Measurements from ENCODE around the gene C14orf93.
A peak's percentile ranks its signal among the peaks of the same experiment; 100 is the strongest.

Gene C14orf93

DNA sequence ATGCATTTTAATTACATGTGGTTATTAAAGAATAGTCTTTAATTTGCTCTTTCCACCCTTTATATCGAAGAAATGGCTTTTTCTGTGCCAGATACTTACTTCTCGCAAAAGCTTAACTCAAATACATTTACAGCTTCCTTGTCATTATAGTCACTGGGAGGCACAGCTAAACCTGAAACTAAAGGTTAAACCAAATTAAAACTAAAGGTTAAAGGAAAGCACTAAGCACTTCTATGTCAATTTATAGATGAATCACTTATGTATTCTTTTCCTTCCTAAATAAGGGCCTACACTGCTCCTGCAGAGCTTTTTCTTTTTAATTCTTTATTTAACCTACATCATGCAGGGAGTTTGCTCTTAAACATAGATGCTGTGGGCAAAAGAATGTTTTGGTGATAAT is 9.1 kb downstream of the C14orf93 start:
- TF ChIP-seq TARDBP (IDR thresholded peaks at IDR 0.05) (no peak), BHLHE40 (IDR thresholded peaks at IDR 0.05; ENCODE audit: borderline replicate concordance) (no peak), L3MBTL2 (conservative IDR thresholded peaks at IDR 0.05) (no peak), ZNF384 (IDR thresholded peaks at IDR 0.05) (no peak), SUZ12 (IDR thresholded peaks at IDR 0.05) (no peak), HDGF (IDR thresholded peaks at IDR 0.05; ENCODE audit: borderline replicate concordance) (no peak), FOXK2 (IDR thresholded peaks at IDR 0.05) (no peak), ARNT (IDR thresholded peaks at IDR 0.05) (no peak), NFRKB (IDR thresholded peaks at IDR 0.05) (no peak), CTBP1 (IDR thresholded peaks at IDR 0.05; ENCODE audit: borderline replicate concordance) (no peak), FOXA1 (IDR thresholded peaks at IDR 0.05) (no peak), LEF1 (IDR thresholded peaks at IDR 0.05; ENCODE audit: borderline replicate concordance) (no peak), SP1 (IDR thresholded peaks at IDR 0.05) (no peak)
- TF ChIP-seq, protein P1, sequence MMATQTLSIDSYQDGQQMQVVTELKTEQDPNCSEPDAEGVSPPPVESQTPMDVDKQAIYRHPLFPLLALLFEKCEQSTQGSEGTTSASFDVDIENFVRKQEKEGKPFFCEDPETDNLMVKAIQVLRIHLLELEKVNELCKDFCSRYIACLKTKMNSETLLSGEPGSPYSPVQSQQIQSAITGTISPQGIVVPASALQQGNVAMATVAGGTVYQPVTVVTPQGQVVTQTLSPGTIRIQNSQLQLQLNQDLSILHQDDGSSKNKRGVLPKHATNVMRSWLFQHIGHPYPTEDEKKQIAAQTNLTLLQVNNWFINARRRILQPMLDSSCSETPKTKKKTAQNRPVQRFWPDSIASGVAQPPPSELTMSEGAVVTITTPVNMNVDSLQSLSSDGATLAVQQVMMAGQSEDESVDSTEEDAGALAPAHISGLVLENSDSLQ (IDR thresholded peaks at IDR 0.05) = no peak

DNA sequence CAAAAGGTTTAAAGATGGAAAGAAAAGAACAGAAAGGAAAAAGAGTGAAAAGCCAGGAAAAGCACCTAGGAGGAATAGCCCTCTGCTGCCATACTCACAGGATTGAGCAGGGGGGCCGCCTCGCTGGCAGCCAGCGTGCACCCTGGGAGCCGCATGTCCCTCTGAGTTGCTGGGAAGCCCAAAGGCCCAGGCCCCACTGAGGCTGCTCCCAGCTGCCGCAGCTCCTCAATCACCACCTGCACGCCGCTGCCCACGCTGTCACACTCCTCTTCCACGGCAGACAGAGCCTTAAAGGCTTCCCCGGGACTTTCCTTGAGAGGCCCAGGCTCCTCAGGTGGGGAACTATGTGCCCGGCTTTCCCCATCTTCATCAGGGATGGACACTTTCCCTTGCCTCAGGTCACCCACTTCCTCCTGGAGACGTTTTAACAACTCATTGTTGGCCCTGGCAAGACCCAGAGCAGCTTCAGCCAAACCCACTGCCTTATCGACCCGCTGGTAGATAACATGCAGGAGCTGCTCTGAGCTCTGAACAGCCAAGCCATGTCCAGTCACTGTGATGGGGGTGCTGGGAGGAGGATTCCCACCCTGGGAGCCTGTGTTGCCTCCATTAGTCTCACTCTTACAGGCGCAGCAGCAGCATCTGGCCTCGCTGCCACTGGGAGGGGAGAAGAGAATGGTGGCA is 11.5 kb downstream of the C14orf93 start:
- TF ChIP-seq SUZ12 (IDR thresholded peaks at IDR 0.05) = no peak
- TF ChIP-seq HDGF (IDR thresholded peaks at IDR 0.05; ENCODE audit: borderline replicate concordance) = no peak
- TF ChIP-seq FOXK2 (IDR thresholded peaks at IDR 0.05) = no peak
- no peak for TF ChIP-seq L3MBTL2 (conservative IDR thresholded peaks at IDR 0.05)
- no peak for TF ChIP-seq TARDBP (IDR thresholded peaks at IDR 0.05)
- no peak for TF ChIP-seq SP1 (IDR thresholded peaks at IDR 0.05)
- no peak for TF ChIP-seq ELF4 (IDR thresholded peaks at IDR 0.05)
- TF ChIP-seq FOXM1 (IDR thresholded peaks at IDR 0.05; ENCODE audit: borderline replicate concordance) = no peak
- TF ChIP-seq CTBP1 (IDR thresholded peaks at IDR 0.05; ENCODE audit: borderline replicate concordance) = no peak
- no peak for TF ChIP-seq LEF1 (IDR thresholded peaks at IDR 0.05; ENCODE audit: borderline replicate concordance)
- TF ChIP-seq, protein P1 (IDR thresholded peaks at IDR 0.05) = no peak
- no peak for TF ChIP-seq BHLHE40 (IDR thresholded peaks at IDR 0.05; ENCODE audit: borderline replicate concordance)
- CTCF ChIA-PET = interaction anchor here (1.0 to 1.1 kb wide), 2 partner anchors 12 to 23 kb away, joined by 3 read pairs; no protein-coding TSS in a partner anchor
- DNase-seq (ENCODE audit: extremely low spot score) = no peak
- POLR2A ChIA-PET = interaction anchor here (1.7 to 5.3 kb wide), 3 partner anchors 9 to 97 kb away, joined by 5 to 65 read pairs (median 19); partner anchors contain the start of genes ACIN1, C14orf119 and HAUS4

More for the DNA sequence above, 9.1 kb downstream of the C14orf93 start:
- no peak for DNase-seq (ENCODE audit: extremely low spot score)
- CTCF ChIA-PET = interaction anchor here (1.1 to 2.3 kb wide), 2 partner anchors 14 to 123 kb away, joined by 3 to 18 read pairs; no protein-coding TSS in a partner anchor
- POLR2A ChIA-PET = interaction anchor here (1.1 to 1.4 kb wide), 3 partner anchors 44 to 94 kb away, joined by 3 to 4 read pairs (median 3); partner anchors contain the start of genes ACIN1, C14orf119 and HAUS4

DNA sequence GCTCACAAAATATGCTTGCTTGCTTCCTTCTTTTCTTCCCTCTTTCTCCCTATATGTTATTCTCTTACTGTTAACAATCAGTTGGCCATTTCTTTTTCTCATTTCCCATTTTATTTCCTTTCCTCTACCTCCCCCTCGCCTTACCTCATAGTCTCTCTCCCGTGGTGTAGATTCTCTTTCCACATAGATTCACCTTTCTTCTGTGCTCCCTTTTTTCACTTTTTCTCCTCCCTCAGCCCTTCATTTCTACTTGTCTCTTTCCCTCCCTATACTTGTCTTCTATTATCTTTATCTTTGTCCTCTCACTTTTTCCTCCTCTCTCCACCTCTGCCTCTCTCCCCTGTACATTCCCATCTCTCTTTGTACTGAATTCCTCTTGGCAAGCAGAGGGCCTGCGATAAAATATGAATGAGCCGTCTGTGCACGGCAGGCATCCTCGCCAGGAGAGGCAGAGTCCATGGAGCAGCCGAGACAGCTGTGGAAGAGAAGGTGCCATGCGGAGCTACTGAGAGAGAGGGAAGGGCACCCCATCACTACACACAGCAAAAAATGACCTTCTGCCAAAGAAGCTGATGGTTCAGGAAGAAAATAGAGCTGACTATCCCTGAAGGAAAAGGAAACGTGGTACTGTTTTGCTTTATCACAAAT is 12.1 kb downstream of the C14orf93 start:
- TF ChIP-seq SP1 (IDR thresholded peaks at IDR 0.05) (no peak), ARNT (IDR thresholded peaks at IDR 0.05) (no peak), TARDBP (IDR thresholded peaks at IDR 0.05) (no peak)
- no peak for DNase-seq (ENCODE audit: extremely low spot score)
- ChIA-PET POLR2A (interaction anchor here (1.7 to 5.3 kb wide), 3 partner anchors 10 to 97 kb away, joined by 5 to 65 read pairs (median 19); partner anchors contain the start of genes ACIN1, C14orf119 and HAUS4), CTCF (interaction anchor here (0.8 to 7.5 kb wide), 3 partner anchors 24 to 71 kb away, joined by 3 to 133 read pairs (median 3); partner anchors contain the start of gene CDH24)

DNA sequence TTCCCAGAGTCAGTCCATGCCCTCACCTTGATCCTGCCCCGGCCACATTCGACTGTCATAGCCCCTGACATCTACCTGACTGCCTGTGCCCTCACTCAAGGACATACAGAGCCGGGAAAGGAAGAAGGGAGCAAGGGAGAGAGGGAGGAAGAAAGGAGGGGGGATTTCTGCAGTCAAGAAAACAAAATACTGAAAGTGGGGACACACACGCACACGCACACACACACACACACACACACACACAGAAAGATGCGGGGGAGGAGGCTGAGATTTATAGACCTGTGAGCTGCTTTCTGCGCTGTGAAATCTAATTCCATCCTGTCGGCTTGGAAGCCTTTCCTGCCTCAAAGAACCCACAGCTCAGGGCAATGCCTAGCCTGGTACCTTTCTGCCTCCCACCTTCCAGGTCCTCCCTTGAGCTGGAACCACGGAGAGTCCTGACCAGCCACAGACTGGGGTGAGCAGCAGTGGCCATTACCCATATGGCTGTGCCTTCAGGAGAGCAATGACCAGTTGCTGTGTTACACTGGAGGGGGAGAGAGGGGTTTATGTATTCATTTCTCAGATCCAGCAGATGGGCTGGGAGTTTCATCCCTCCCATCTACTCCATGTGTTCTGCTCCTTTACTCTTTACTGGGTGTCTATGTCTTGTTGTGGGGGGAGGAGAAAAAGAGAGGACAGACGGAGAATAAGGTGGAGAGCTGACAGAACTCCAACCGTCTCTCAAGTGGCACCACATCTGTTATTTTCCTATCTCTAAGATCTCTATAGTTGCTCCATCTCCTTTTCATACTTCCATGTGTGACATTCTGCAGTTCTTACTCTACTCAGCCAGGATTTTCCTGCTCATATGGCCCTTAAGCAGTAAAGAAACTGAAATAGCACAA is 12.9 kb downstream of the C14orf93 start:
- ChIA-PET CTCF (interaction anchor here (0.6 to 7.5 kb wide), 7 partner anchors 10 to 551 kb away, joined by 3 to 133 read pairs (median 7); partner anchors contain the start of gene CDH24), POLR2A (interaction anchor here (0.8 to 5.3 kb wide), 6 partner anchors 10 to 61 kb away, joined by 3 to 65 read pairs (median 14); partner anchors contain the start of genes CDH24 and HAUS4)
- DNase-seq (ENCODE audit: extremely low spot score) = no peak
- TF ChIP-seq, protein P1 (IDR thresholded peaks at IDR 0.05) = peak; percentile 62; the same call in 1 of the 2 replicates
- TF ChIP-seq ZNF384 (IDR thresholded peaks at IDR 0.05) (no peak), CTBP1 (IDR thresholded peaks at IDR 0.05; ENCODE audit: borderline replicate concordance) (0 out of 2 replicates have a peak, but pooled peaks have one; percentile 10)

DNA sequence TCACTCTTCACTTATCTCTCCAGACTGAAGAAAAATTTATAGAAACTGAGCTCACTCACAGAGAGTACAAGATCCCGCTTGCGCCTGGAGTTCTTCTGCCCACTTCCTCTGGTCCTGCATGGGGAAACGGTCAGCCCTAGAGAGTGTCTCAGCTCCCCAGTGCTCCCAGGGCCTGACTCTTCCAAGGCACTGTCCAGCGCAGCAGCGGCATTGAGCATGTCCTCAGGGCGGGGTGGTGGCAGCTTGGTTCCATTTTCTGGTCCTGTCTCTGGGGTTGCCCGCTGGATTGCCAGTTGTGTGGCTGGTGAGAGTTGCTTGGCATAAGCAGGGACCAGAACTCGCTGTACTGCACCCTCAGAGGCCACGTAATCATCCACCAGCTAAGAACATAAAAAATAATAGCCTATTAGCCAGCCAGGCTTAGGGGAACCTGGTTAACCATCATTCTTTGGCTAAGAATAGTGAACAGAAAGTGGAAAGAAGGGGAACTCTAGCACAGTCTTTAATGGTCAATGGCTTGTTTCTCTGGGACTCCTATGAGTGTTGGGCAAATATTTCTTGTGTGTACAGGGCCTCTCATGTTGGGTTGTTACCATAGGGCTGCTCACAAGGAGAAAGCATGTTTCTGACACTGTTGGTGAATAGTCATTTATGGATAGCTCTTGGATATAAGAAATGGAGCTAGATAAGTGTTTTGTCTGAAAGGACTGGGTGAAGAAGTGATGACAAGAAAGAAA is 13.9 kb downstream of the C14orf93 start:
- DNase-seq (ENCODE audit: extremely low spot score) = no peak
- CTCF ChIA-PET = interaction anchor here (0.7 to 7.5 kb wide), 13 partner anchors 8 to 73 kb away, joined by 3 to 133 read pairs (median 10); partner anchors contain the start of genes CDH24 and HAUS4
- TF ChIP-seq SP1 (IDR thresholded peaks at IDR 0.05) = no peak
- no peak for TF ChIP-seq SUZ12 (IDR thresholded peaks at IDR 0.05)
- TF ChIP-seq LEF1 (IDR thresholded peaks at IDR 0.05; ENCODE audit: borderline replicate concordance) = no peak
- no peak for TF ChIP-seq FOXA1 (IDR thresholded peaks at IDR 0.05)
- no peak for TF ChIP-seq HDGF (IDR thresholded peaks at IDR 0.05; ENCODE audit: borderline replicate concordance)
- TF ChIP-seq FOXK2 (IDR thresholded peaks at IDR 0.05) = no peak
- no peak for TF ChIP-seq CTBP1 (IDR thresholded peaks at IDR 0.05; ENCODE audit: borderline replicate concordance)
- TF ChIP-seq BHLHE40 (IDR thresholded peaks at IDR 0.05; ENCODE audit: borderline replicate concordance) = no peak
- no peak for TF ChIP-seq L3MBTL2 (conservative IDR thresholded peaks at IDR 0.05)
- TF ChIP-seq TARDBP (IDR thresholded peaks at IDR 0.05) = no peak
- TF ChIP-seq ARNT (IDR thresholded peaks at IDR 0.05) = no peak
- no peak for TF ChIP-seq FOXM1 (IDR thresholded peaks at IDR 0.05; ENCODE audit: borderline replicate concordance)
- TF ChIP-seq, protein P1 (IDR thresholded peaks at IDR 0.05) = no peak
- no peak for TF ChIP-seq ZNF384 (IDR thresholded peaks at IDR 0.05)
- TF ChIP-seq ELF4 (IDR thresholded peaks at IDR 0.05) = no peak
- no peak for TF ChIP-seq NFRKB (IDR thresholded peaks at IDR 0.05)
- POLR2A ChIA-PET = interaction anchor here (0.8 to 5.3 kb wide), 11 partner anchors 10 to 99 kb away, joined by 3 to 65 read pairs (median 10); partner anchors contain the start of genes ACIN1, AJUBA, C14orf119 and CDH24
